ENCODE data around the gene CCDC24.

DNA sequence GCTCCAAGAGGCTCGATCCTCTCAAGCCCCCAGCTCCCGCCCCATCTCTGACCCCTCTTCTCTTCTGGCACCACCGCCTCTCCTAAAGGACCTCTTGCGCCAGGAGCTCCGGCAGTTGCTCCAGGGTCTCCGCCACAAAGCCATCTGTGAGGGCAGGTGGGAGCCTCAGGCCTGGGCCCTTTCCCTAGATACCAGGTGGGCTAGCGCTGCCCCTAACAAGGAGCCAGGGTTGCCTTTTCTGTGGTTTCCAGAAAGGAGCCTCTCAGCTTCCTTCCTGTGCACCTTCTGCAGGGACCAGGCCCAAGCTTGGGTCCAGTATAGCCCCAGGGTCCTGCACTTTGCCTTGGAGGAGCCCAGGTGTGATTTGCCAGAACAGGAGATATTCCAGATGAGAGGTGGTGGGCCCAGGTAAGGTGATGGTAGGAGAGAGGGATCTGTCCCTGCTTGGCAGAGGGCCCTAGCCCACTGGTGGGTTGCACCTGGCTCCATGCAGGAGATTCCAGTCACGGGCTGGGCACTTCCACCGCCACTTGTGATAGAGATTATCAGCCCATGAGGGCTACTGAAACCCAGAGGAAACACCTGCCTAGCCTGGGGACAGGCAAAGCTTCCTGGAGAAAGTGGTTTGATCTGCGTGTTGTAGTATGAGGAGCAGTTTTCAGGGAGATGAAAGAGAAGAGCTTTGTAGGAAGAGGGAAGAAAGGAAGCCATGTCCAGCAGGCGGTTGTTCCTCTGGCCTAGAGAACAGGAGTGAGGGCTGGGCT lies 1.0 kb downstream of the CCDC24 start:
- TF ChIP-seq, protein P1, sequence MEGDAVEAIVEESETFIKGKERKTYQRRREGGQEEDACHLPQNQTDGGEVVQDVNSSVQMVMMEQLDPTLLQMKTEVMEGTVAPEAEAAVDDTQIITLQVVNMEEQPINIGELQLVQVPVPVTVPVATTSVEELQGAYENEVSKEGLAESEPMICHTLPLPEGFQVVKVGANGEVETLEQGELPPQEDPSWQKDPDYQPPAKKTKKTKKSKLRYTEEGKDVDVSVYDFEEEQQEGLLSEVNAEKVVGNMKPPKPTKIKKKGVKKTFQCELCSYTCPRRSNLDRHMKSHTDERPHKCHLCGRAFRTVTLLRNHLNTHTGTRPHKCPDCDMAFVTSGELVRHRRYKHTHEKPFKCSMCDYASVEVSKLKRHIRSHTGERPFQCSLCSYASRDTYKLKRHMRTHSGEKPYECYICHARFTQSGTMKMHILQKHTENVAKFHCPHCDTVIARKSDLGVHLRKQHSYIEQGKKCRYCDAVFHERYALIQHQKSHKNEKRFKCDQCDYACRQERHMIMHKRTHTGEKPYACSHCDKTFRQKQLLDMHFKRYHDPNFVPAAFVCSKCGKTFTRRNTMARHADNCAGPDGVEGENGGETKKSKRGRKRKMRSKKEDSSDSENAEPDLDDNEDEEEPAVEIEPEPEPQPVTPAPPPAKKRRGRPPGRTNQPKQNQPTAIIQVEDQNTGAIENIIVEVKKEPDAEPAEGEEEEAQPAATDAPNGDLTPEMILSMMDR (IDR thresholded peaks at IDR 0.05) = no peak
- TF ChIP-seq POLR2A (IDR thresholded peaks at IDR 0.05) (no peak), EP300 (IDR thresholded peaks at IDR 0.05) (no peak)

Measured in ovary (tissue), 3 donors.